HG02763 (cell line): Measurements from ENCODE around the gene ZNF317.

Source experiments
- ATAC-seq: cut with Tn5 transposase; IDR thresholded peaks from one replicate; pipeline ENCODE4 v1.9.1; 2021; ENCODE audit warnings: mild to moderate bottlenecking, moderate library complexity; ENCODE audit not compliant: unreplicated experiment

The ZNF317 gene

GRCh38 chr19:9140159-9140874, at the start of gene ZNF317:
ZNF317 (plus strand) TSS chr19:9140397; CDS start chr19:9156017, 15,620 bp downstream.
- peak; percentile 89 for ATAC-seq

DNA sequence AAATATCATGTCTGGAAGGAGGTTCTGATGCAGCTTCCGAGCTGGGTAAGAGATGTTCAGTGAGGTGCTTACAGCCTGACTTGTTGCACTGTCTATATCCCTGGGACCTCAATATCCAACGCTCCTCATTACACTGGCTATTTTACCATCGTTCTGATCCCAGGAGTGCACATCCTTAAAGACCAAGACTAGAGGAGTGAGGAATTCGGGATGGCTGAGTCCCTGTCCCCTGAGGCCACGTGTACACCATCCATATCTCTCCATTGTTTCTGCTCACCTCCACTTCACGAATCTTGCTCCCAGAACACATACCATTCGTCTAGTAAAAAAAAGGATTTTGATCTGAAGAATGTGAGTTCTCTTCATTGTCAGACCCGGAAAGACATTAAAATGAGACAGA, 32.8 kb upstream of the ZNF317 start, which contains the start of gene OR7G2:
OR7G2 (minus strand) TSS at position 101 of the 400 bp plus-strand sequence. CDS start 4,232 bp downstream, outside the sequence.
- ATAC-seq, result no peak

DNA sequence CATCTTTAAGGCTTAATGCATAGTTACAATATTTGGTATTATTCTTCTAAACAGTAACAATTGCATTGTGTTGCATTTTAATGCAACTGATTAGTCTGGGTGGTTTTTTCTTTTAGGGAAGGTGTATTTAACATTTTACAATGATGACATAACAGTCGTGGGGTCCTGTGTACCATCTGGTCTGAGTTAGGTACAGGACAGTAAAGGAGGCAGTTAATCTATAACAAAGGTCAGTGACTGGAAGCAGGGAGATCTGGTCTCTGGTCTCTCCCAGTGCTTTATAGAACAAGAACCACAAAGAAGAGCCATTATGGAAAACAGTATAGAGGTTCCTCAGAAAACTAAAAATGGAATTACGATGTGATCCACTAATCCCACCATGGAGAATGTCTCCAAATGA, 30.2 kb upstream of the ZNF317 start:
- ATAC-seq, result no peak

- no peak for ATAC-seq
These were observed 24.8 kb upstream of the ZNF317 start, which contains the start of gene OR7G1 for GRCh38 chr19:9115307-9115813. OR7G1 (minus strand) TSS chr19:9115763; CDS start chr19:9115763, 0 bp downstream.

DNA sequence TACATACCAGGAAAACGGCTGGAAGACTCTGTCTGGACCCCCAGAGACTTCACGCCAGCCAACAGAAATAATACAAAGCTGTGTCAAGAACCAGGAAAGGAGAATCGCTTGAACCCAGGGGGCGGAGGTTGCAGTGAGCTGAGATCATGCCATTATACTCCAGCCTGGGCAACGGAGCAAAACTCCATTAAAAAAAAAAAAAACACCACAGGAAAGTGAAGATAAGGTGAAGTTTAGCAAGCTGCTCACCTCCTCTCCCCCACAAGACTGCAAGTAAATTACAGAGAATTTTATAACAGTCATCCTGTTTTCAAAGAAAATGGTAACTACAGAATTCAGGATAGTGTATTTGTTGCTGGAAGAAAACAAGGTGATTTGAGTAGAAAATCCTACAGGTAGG, 23.6 kb upstream of the ZNF317 start:
- no peak for ATAC-seq

- no peak for ATAC-seq
These were observed 13.2 kb upstream of the ZNF317 start, which contains the start of gene OR7G3 for GRCh38 chr19:9126900-9127405. OR7G3 (minus strand) TSS chr19:9126950; CDS start chr19:9126950, 0 bp downstream.

DNA sequence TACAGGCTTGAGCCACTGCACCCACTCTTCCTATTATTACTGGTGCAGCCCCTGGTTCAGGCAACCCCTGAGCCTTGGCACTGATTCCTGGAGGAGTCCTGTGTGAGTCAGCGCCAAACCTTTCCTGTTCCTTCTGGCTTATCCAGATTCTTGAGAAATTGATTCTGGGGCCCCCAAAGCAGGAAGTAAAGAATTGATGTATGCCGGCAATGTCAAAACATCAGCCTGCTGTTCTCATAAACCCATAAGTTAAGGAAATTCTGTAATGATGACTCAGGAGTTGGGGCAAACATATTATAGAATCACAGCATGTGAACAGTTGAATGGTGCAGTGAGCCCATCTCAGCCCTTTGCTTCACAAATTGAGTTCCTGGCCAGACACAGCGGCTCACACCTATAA, 12.0 kb upstream of the ZNF317 start:
- no peak for ATAC-seq

DNA sequence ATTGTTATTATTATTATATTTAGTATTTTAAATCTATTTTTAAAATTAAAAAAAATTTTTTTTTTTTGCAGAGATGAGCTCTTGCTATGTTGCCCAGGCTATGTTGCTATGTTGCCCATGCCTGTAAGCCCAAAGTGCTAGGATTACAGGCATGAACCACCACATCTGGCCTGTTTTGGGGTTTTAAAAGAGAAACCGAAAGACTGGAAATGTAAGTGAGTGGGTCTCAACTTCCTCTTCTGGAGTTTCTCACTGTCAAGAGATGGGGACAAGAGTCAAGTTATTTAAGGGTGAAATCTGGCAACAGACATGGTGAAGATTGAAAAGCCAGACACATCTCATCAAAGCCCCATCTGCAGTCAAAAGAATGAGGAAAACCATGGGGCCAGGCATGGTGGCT, 9.2 kb upstream of the ZNF317 start:
- ATAC-seq, result no peak

GRCh38 chr19:9132422-9132821, 7.8 kb upstream of the ZNF317 start:
- no peak for ATAC-seq

DNA sequence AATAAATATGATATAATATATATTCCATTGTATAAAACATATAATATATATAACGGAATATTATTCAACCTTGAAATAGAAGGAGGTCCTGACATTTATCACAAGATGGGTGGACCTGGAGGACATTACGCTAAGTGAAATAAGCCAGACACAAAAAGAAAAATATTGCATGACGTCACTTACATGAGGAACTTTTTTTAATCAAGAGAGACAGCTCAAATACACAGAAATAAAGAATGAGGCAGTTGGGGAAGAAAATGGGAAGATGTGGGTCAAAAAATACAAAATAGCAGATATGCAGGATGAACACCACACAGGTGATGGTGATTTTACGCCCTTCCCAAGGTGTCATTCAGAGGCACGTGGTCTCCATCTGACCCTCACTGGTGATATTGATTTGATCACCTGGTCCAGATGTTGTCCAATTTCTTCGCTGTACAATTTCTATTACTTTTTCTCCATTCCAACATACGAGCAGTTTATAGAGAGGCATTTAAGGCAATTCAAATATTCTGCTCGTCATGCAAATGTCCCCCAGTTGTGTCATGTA, 513 bp upstream of the ZNF317 start:
- ATAC-seq, result no peak

- ATAC-seq, result no peak
These were observed 4.7 kb downstream of the ZNF317 start for GRCh38 chr19:9144920-9145319.

DNA sequence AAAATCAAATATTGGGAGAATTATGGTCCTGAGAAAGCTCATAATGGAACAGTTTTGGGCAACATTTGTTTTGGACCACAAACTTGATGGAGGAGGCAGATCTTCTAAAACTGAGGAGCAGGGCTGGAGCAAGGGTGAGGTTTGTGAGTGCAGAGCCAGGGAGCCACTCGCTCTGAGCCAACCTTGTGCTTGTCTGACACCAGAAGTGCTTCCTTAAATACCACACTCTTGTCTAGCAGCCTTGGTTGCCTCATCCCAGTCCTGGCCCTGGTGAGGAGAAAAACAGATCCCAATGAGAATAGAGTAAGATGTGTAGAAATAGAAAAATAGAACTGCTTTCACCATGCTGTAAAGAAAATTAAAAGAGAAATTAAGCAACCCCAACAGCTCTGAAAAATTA, 6.7 kb downstream of the ZNF317 start:
- ATAC-seq, result no peak

GRCh38 chr19:9148697-9149096, 8.5 kb downstream of the ZNF317 start:
- ATAC-seq, result no peak

DNA sequence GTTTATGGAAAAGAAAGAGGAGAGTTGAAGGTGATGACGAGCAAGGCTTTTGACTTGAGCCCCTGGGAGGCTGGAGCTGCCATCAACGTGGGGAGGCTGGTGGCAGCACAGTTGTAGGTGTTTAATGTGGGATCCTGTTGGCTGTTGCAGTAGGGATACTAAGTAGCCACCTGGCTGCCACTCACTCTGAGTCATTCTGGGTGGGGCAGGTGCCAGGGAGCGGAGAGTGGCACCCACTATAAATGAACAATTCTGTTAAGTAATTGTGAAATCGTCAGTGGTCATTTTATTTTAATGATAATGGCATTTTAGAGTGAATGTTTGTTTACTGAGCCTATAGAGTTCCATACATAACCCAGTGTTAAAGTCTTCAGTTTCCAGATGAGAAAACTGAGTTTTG, 9.8 kb downstream of the ZNF317 start:
- no peak for ATAC-seq

DNA sequence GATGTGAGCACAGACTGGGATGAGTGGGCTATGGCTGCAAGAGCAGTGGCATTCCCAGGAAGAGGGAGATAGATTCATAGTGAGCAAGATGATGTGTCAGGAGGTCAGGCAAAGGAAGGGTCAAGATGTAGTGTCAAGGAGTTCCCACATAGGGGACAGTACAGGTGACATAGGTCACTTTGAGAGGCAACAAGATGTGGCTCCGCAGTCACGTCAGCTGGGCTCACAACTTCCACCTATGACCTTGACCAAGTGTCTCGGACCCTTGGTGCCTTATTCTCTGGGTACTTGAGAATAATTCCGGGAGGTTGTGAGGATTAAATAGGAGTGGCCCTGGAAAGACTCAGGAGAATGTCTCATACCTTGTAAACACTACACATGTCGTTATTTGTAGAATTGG, 10.5 kb downstream of the ZNF317 start:
- ATAC-seq, result no peak

GRCh38 chr19:9151367-9151766, 11.2 kb downstream of the ZNF317 start:
- ATAC-seq, result no peak

- ATAC-seq, result no peak
These were observed 15.4 kb downstream of the ZNF317 start for GRCh38 chr19:9155591-9155990.

GRCh38 chr19:9156304-9156703, 16.1 kb downstream of the ZNF317 start:
- ATAC-seq, result no peak

GRCh38 chr19:9159891-9160290, 19.7 kb downstream of the ZNF317 start:
- ATAC-seq, result no peak

DNA sequence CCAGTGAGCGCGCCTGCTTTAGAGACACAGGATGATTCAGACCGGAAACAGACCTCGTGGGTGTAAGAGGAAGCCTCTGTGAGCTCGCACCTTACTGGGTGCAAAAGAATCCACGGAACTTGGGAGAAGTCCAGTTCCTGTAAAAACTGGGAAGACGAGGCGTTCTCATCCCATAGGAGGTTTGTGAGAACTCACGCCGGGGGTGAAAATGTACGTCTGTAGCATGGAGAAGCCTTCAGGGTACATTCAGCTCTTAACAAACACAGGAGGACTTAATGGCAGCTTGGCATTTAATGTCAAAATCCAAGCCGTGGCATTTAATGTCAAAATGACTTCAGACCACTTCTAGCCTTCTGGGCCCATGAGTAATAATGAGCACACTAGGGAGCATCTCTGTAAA, 21.2 kb downstream of the ZNF317 start:
- ATAC-seq, result no peak

DNA sequence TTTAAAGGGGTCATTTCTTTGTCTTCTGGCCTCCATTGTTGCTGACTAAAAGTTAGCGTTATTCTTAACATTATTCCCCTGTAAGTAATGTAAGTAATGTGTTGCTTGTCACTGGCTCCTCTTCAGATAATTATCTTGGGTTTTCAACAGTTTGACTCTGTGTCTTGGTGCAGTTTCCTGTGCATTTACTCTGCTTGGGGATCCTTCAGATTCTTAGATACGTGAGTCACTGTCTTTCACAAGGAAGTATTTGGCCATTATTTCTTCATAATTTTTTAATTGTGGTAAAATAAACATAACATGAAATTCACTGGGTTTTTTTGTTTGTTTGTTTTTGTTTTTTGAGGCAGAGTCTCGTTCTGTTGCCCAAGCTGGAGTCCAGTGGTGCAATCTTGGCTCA, 25.1 kb downstream of the ZNF317 start:
- no peak for ATAC-seq

- no peak for ATAC-seq
These were observed 26.6 kb downstream of the ZNF317 start for GRCh38 chr19:9166846-9167245.
